Lung (tissue), 12 donors: ENCODE results near the gene FBXW2. TPM values are rescaled to one million over a fixed set of nuclear protein-coding genes. Genes with fewer than 3 reads are reported as not detected.

Experiments used
- ATAC-seq: fragments of 200-7000 bp; cut with Tn5 transposase; one replicate; pipeline ENCODE4 v1.9.1; 2020; ENCODE audit warnings: moderate number of reproducible peaks; ENCODE audit not compliant: insufficient read depth, low FRiP score
- DNase-seq, 3 donors: peaks; one replicate each; pipeline ENCODE4 v3.0.0-alpha.2; 2013 to 2017
- H3K27ac ChIP-seq, 2 donors: one replicate each; pipeline ENCODE4 v1.5.1; 2013; ENCODE audit warnings: mild to moderate bottlenecking in 2 of 2, moderate library complexity in 2 of 2, control low read depth in 1 of 2, inconsistent platforms in 1 of 2, low read depth in 1 of 2, low read length in 1 of 2
- H3K27me3 ChIP-seq, 3 donors: one replicate each; pipeline ENCODE4 v1.5.1; 2013; ENCODE audit warnings: low read length in 2 of 3; ENCODE audit not compliant: control insufficient read depth in 3 of 3, insufficient read depth in 3 of 3
- H3K36me3 ChIP-seq, 4 donors: one replicate each; pipeline ENCODE4 v1.5.1; 2013; ENCODE audit warnings: low read length in 4 of 4, mild to moderate bottlenecking in 1 of 4, moderate library complexity in 1 of 4; ENCODE audit not compliant: control insufficient read depth in 4 of 4, insufficient read depth in 4 of 4
- H3K4me1 ChIP-seq, 5 donors: one replicate each; pipeline ENCODE4 v1.5.1; 2013; ENCODE audit warnings: low read length in 5 of 5, mild to moderate bottlenecking in 2 of 5, moderate library complexity in 1 of 5; ENCODE audit not compliant: control insufficient read depth in 5 of 5, insufficient read depth in 5 of 5
- H3K4me3 ChIP-seq: one replicate; pipeline ENCODE4 v1.5.1; 2013; ENCODE audit warnings: mild to moderate bottlenecking, control low read depth, moderate library complexity
- H3K9ac ChIP-seq, 2 donors: one replicate each; pipeline ENCODE4 v1.5.1; 2013; ENCODE audit warnings: low read length in 2 of 2, control low read depth in 1 of 2; ENCODE audit not compliant: insufficient read depth in 1 of 2
- H3K9me3 ChIP-seq, 4 donors: one replicate each; pipeline ENCODE4 v1.5.1; 2013; ENCODE audit warnings: low read length in 3 of 4, mild to moderate bottlenecking in 1 of 4, moderate library complexity in 1 of 4; ENCODE audit not compliant: control insufficient read depth in 4 of 4, insufficient read depth in 3 of 4
- CTCF ChIP-seq: IDR thresholded peaks from 2 replicates; pipeline ENCODE4 v1.5.1; 2012; ENCODE audit warnings: mild to moderate bottlenecking; ENCODE audit errors: control extremely low read depth, extremely low read depth
- WGBS, 2 donors: extraction: QIAGEN DNeasy Blood & Tissue Kit; methylation state at CpG; one replicate each; pipeline ENCODE4 v1.1.7; 2013; 5-methylcytosine and 5-hydroxymethylcytosine counted together
- polyA plus RNA-seq, 2 donors: library from polyadenylated mRNA; stranded (reverse); fragments of 200-250 nt; gene quantifications; one replicate each; pipeline ENCODE4 v1.2.1, GENCODE V29; 2013
- total RNA-seq, 2 donors: library from RNA; depleted of rRNA in 1 of 2; stranded (reverse); fragments of >200 nt in 1 of 2; gene quantifications; one replicate each; pipeline ENCODE4 v1.2.1, GENCODE V29; 2014 to 2021
- donor health status: control.
- donor health status: control.
- donor health status: Bipolar disorder and iron deficiency.
- donor health status: healthy.
- donor health status: DM: yes; HTN: yes; CAD: no.

Gene FBXW2
- total and polyA plus RNA-seq, 4 donors: 12.9 to 86.5 (median 48.2) TPM

- 95 to 99% methylated on average over 5 of the region's 5 CpGs for WGBS, 2 donors
- no peak for ATAC-seq
- H3K36me3 ChIP-seq: peaks cover 16 to 41% (median 24%) of the 10 kb centered on the region in 4 donors
- H3K9ac ChIP-seq: no peak overlapping the region
- H3K4me3 ChIP-seq: no peak overlapping the region
- no peaks in the 10 kb centered on the region for H3K27me3 ChIP-seq
- no peak for TF ChIP-seq CTCF
- no peaks in the 10 kb centered on the region for H3K9me3 ChIP-seq
- DNase-seq: no peak
- no peak overlapping the region for H3K27ac ChIP-seq
- no peaks in the 10 kb centered on the region for H3K4me1 ChIP-seq
Observed at GRCh38 chr9:120777229-120777628, 16.0 kb downstream of the FBXW2 start.

GRCh38 chr9:120776788-120777187 is 16.4 kb downstream of the FBXW2 start:
- DNase-seq (no peak), ATAC-seq (no peak)
- no peaks in the 10 kb centered on the region for H3K9me3 ChIP-seq
- TF ChIP-seq CTCF: no peak
- peaks cover 16 to 41% (median 24%) of the 10 kb centered on the region in 4 donors for H3K36me3 ChIP-seq
- H3K27ac ChIP-seq: no peak overlapping the region
- H3K27me3 ChIP-seq: no peaks in the 10 kb centered on the region
- H3K4me3 ChIP-seq: no peak overlapping the region
- H3K4me1 ChIP-seq: no peaks in the 10 kb centered on the region
- no peak overlapping the region for H3K9ac ChIP-seq
- whole genome bisulfite sequencing, 2 donors: 95 to 96% methylated on average over 1 of the region's 1 CpG

- TF ChIP-seq CTCF: no peak
- H3K27me3 ChIP-seq: no peaks in the 10 kb centered on the region
- DNase-seq (no peak), ATAC-seq (no peak)
- H3K36me3 ChIP-seq: peaks cover 17 to 48% (median 32%) of the 10 kb centered on the region in 4 donors
- H3K4me3 ChIP-seq: no peak overlapping the region
- 93 to 98% methylated on average over 5 of the region's 5 CpGs for WGBS, 2 donors
- H3K9ac ChIP-seq: no peak overlapping the region
- no peaks in the 10 kb centered on the region for H3K4me1 ChIP-seq
- H3K9me3 ChIP-seq: no peaks in the 10 kb centered on the region
- no peak overlapping the region for H3K27ac ChIP-seq
Observed at GRCh38 chr9:120775859-120776258, 17.4 kb downstream of the FBXW2 start.

- no peaks in the 10 kb centered on the region for H3K9me3 ChIP-seq
- H3K9ac ChIP-seq: no peak overlapping the region
- DNase-seq (no peak), ATAC-seq (no peak)
- H3K27ac ChIP-seq: no peak overlapping the region
- H3K4me1 ChIP-seq: no peaks in the 10 kb centered on the region
- no peaks in the 10 kb centered on the region for H3K27me3 ChIP-seq
- 94 to 96% methylated on average over 4 of the region's 4 CpGs for WGBS, 2 donors
- no peak overlapping the region for H3K4me3 ChIP-seq
- H3K36me3 ChIP-seq: peaks cover 17 to 53% (median 35%) of the 10 kb centered on the region in 4 donors
- TF ChIP-seq CTCF: no peak
Observed at GRCh38 chr9:120774719-120775118, 18.5 kb downstream of the FBXW2 start.
